GM12873 (cell line): ENCODE data around the gene ADGRD1.

Experiments
- CTCF ChIP-seq: IDR thresholded peaks from 2 replicates; pipeline ENCODE4 v1.5.1; 2012; ENCODE audit warnings: low read depth, mild to moderate bottlenecking, moderate library complexity, low read length, control low read depth; ENCODE audit not compliant: insufficient read depth; ENCODE audit errors: missing control alignments

ADGRD1 gene

GRCh38 chr12:130998136-130998535 is 44.4 kb downstream of the ADGRD1 start:
- TF ChIP-seq CTCF = no peak

- no peak for TF ChIP-seq CTCF
Measured at GRCh38 chr12:131000000-131000486, 46.3 kb downstream of the ADGRD1 start.

- no peak for TF ChIP-seq CTCF
Measured at GRCh38 chr12:131001493-131001892, 47.8 kb downstream of the ADGRD1 start.

- TF ChIP-seq CTCF = no peak
Measured at GRCh38 chr12:131002216-131002631, 48.5 kb downstream of the ADGRD1 start.

GRCh38 chr12:131003036-131003715 is 49.5 kb downstream of the ADGRD1 start:
- no peak for TF ChIP-seq CTCF

- TF ChIP-seq CTCF = no peak
Measured at GRCh38 chr12:131003716-131004045, 50.0 kb downstream of the ADGRD1 start.

GRCh38 chr12:131004166-131004565 is 50.5 kb downstream of the ADGRD1 start:
- no peak for TF ChIP-seq CTCF
